ENCODE results near the gene ATG4D.
A peak's percentile ranks its signal among the peaks of the same experiment; 100 is the strongest.
"Not testable (repeated sequence)": the region's sequence is repeated elsewhere in the genome, so short reads cannot be mapped to it uniquely, and the experiment has no call there.

The ATG4D gene

DNA sequence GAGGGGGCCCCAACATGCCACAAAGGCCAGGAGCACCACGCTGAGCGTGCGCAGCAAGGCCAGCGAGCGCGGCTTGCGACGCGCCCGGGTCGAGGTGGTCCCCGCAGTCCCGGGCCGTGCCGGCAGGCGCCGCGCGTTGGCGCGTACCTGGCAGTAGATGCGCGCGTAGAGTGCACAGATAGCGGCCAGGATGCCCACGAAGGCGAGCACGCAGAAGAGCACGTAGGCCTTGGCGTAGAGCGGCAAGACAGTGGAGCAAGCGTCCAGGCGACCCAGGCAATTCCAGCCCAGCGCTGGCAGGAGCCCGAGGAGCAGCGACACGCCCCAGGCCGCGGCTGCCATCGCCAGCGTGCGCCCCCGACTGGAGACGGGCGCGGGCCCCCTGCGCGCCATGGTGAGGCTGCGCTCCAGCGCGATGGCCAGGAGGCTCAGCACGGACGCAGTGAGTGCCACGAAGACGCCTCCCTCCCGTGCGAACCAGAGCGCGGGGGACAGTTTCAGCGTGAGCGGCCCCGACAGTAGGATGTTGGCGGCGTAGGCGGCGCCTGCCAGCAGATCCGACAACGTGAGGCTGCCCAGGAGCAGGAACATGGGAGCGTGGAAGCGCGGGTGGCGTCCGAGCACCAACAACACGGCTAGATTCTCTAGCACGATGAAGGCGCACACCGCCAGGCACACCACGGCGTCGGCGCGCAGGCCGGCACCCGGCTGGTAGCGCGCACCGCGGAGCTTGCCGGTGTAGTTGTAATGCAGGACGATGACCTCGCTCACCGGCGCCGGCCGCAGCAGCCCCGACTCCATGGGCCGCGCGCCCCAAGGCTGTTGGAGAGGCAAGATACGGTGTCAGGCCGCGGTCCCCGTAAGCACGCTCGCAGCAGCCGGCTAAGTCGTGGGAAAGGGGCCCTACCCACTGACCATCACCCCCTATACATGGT lies 29.2 kb upstream of the ATG4D start:
- DNase-seq (ENCODE audit: insufficient read length, low spot score) = no peak
- no peak for TF ChIP-seq POLR2A (IDR thresholded peaks at IDR 0.05; ENCODE audit: low read depth, low read length)

DNA sequence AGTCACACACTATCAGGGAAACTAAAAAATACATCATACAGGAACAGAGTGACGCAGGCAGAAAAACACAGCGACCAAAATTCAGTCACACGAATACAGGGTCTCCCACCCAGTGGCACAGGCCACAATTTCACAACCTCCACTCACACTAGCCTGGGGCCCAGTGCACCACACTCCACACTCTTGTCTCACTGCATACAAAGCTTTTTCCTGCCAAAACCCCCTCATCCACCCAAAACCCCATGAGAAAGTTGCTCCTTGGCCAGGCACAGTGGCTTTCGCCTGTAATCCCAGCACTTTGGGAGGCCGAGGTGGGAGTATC lies 27.7 kb upstream of the ATG4D start:
- TF ChIP-seq POLR2A (IDR thresholded peaks at IDR 0.05; ENCODE audit: low read depth, low read length) = no peak
- DNase-seq (ENCODE audit: insufficient read length, low spot score) = no peak
- no peak for FAIRE-seq

More for the DNA sequence above, 29.2 kb upstream of the ATG4D start:
- FAIRE-seq = no peak

GRCh38 chr19:10516671-10517286 lies 26.9 kb upstream of the ATG4D start:
- TF ChIP-seq POLR2A (IDR thresholded peaks at IDR 0.05; ENCODE audit: low read depth, low read length) = no peak
- FAIRE-seq (no peak), DNase-seq (ENCODE audit: insufficient read length, low spot score) (peak; percentile 88)

DNA sequence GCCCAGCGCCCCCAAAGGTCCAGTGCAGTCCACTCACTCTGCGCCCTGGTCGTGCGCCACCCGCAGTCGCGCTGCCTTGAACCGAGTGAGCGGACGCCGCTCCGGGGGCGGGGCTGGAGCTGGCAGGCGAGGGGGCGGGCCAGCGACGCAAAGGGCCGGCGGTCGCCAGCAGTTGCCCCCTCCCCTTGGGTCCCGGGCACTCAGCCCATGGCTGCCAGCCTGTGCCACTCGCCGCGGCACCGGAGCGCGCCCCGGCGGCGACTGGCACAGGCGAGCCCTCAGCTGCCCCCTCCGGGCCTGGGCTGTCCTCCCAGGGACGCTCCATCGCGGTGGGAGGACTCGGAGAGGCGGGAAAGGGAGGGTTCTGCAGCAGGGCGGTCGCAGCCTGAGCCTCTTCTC lies 26.3 kb upstream of the ATG4D start, which contains the start of gene S1PR5:
S1PR5 (minus strand) TSS at position 87 of the 399 bp plus-strand sequence. CDS start 2,436 bp downstream, outside the sequence.
- TF ChIP-seq POLR2A (IDR thresholded peaks at IDR 0.05; ENCODE audit: low read depth, low read length) = peak; percentile 34; the same call in 1 of the 2 replicates
- DNase-seq (ENCODE audit: insufficient read length, low spot score) = peak; percentile 74
- FAIRE-seq = no peak

DNA sequence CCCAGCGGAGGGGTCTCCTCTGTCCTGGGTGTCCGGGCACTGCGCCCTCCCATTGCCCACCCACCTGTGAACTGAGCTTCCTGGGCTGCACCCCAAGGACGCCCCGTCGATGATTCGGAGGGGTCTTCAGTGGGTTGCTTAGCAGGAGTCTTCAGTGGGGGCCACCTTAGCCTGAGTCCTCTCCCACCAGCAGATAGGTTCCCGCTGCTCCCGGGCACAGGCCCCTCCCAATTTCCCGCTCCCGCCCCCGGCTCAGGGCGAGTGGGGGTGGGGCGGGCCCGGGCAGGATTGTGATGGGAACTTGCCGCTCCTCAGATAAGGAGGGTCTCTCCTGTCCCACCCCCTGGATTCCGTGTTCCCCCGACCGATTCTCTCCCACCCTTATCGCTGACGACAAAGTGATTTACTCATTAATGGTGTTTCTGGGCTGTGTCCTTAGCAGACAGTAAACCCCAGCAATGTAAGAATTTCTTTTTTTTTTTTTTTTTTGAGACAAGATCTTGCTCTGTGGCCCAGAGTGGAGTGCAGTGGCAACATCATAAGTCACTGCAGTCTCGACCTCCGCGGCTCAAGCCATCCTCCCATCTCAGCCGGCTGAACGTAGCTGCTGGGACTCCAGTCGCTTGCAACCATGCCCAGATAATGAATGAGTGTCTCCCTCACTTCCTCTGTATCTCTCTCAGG lies 25.8 kb upstream of the ATG4D start:
- FAIRE-seq (no peak), DNase-seq (ENCODE audit: insufficient read length, low spot score) (peak; percentile 83)
- TF ChIP-seq POLR2A (IDR thresholded peaks at IDR 0.05; ENCODE audit: low read depth, low read length) = no peak

DNA sequence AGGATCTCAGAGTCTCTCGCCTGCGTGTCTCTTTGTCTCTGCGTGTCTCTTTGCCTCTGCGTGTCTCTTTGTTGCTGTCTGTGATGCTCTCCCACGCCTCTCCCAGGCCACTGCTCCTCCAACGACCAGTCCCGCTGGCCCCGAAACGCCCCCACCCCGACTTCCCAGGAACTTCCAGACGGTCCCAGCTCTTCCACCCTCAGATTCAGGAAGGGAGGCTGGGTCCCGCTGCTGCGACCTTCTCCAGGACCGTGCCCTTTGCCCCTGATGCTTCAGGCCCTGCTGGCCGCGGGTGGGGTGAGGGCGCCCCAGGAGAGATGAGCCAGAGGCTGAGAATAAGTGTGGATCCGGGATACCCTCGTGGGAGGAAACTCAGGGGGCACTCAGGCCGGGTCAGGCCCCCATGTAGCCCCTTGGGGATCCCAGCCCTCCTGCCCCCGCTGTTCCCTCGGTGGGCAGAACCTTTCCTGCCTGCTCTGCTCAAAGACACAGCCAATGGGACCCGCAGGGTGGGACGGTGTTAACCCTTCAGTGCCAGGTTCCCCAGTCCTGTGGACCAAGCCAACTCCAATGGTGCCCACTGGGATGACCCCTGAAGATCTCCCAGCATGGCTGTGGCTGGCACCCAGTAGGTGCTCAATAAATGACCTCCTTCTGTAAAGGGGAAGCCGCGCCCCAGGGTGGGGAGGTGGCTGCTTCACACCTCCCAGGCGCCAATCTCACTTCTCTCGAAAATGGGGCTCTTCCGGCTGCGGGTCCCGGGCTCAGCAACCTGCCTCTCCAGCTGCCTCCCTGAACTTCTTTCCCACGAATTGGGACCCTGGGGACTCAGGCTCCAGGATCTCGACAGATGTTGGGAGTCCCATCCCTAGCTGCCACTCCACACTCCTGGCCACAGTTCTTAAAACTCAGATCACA lies 25.0 kb upstream of the ATG4D start:
- no peak for DNase-seq (ENCODE audit: insufficient read length, low spot score)
- TF ChIP-seq POLR2A (IDR thresholded peaks at IDR 0.05; ENCODE audit: low read depth, low read length) = no peak

GRCh38 chr19:10519421-10519820 lies 24.3 kb upstream of the ATG4D start:
- FAIRE-seq = no peak
- TF ChIP-seq POLR2A (IDR thresholded peaks at IDR 0.05; ENCODE audit: low read depth, low read length) = no peak
- DNase-seq (ENCODE audit: insufficient read length, low spot score) = no peak

More for the DNA sequence above, 25.0 kb upstream of the ATG4D start:
- no peak for FAIRE-seq

DNA sequence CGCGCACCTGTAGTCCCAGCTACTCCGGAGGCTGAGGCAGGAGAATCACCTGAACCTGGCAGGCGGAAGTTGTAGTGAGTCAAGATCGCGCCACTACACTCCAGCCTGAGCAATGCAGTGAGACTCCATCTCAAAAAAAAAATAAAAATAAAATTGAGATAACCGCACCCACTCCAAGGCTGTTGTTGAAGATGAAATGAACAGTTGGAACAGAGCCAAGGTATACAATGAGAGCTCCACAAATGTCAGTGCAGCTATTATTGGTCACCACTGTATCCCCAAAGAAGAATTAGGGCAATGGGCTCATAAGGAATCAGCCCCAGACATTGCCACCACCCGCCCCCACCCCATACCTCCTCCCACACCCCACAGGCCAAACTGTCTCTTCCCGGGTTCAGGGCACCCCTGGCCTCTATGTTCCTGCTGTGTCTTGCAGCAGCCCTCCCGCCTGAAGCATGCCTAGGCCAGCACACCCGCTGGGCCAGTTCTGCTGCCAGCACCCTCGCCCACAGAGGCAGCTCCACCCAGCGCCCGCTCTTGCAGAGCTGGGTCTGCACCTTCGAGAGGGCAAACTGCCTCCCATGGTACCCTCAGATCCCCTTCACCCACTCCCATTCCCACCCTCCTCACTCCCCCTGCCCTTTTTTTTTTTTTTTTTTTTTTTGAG lies 22.9 kb upstream of the ATG4D start:
- TF ChIP-seq POLR2A (IDR thresholded peaks at IDR 0.05; ENCODE audit: low read depth, low read length) = no peak
- no peak for DNase-seq (ENCODE audit: insufficient read length, low spot score)
- no peak for FAIRE-seq

GRCh38 chr19:10521461-10522171 lies 22.1 kb upstream of the ATG4D start:
- TF ChIP-seq POLR2A (IDR thresholded peaks at IDR 0.05; ENCODE audit: low read depth, low read length) = no peak
- no peak for DNase-seq (ENCODE audit: insufficient read length, low spot score)
- FAIRE-seq = no peak

DNA sequence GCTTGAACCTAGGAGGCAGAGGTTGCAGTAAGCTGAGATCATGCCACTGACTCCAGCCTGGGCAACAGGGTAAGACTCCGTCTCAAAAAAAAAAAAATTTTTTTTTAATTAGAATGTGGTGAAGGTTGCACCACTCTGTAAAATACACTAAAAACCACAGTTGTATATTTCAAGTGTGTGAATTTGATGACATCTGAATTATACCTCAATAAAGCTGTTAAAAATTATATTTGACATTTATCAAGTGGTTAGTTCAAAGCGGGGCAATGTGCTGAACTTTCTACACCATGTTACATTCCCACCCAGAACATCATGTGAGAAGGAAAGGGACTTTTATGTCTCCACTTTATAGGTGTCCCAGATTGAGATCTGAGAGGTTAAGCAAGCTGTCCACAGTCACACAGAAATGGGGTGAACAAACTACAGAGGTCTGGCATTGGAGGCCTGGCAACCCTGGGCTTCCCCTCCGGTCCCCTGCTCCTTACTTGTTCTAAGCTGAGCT lies 20.5 kb upstream of the ATG4D start:
- no peak for TF ChIP-seq POLR2A (IDR thresholded peaks at IDR 0.05; ENCODE audit: low read depth, low read length)
- no peak for FAIRE-seq
- no peak for DNase-seq (ENCODE audit: insufficient read length, low spot score)

- no peak for TF ChIP-seq POLR2A (IDR thresholded peaks at IDR 0.05; ENCODE audit: low read depth, low read length)
- FAIRE-seq (no peak), DNase-seq (ENCODE audit: insufficient read length, low spot score) (no peak)
Observed at GRCh38 chr19:10525636-10526035, 18.1 kb upstream of the ATG4D start.

DNA sequence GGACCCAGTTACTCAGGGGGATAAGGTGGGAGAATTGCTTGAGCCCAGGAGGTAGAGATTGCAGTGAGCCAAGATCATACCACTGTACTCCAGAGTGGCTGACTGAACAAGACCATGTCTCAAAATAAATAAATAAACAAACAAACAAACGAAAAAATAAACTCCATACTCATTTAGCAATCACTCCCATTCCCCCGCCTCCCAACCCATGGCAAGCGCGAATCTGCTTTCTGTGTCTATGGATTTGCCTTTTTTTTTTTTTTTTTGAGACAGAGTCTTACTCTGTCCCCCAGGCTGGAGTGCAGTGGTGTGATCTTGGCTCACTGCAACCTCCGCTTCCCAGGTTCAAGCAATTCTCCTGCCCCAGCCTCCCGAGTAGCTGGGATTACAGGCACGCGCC lies 16.8 kb upstream of the ATG4D start:
- not testable (repeated sequence) for DNase-seq (ENCODE audit: insufficient read length, low spot score); FAIRE-seq
